Gastroesophageal sphincter (tissue), 2 donors: ENCODE measurements around the gene PPOX.

Experiments
- POLR2A ChIP-seq, 2 donors: fragments of 450-650 bp; IDR thresholded peaks; one replicate each; pipeline ENCODE4 v1.6.1; 2017; ENCODE audit warnings: antibody characterized with exemption in 2 of 2, mild to moderate bottlenecking in 2 of 2, moderate library complexity in 1 of 2
- POLR2AphosphoS5 ChIP-seq: sonication (generic); formaldehyde crosslinking; IDR thresholded peaks from one replicate; pipeline ENCODE4 v1.6.1; 2017; ENCODE audit warnings: antibody characterized with exemption

GRCh38 chr1:161162052-161162451 is 4.2 kb upstream of the PPOX start:
- TF ChIP-seq POLR2AphosphoS5 (no peak), POLR2A (IDR thresholded peaks at IDR 0.05) (no peak)
